Right cardiac atrium (tissue), 5 donors: Measurements from ENCODE around the gene MYO15B. TPM values are rescaled to one million over a fixed set of nuclear protein-coding genes. Genes with fewer than 3 reads are reported as not detected.
A peak's percentile ranks its signal among the peaks of the same experiment; 100 is the strongest.

Source experiments
- ATAC-seq, 2 donors: fragments of 200-7000 bp; cut with Tn5 transposase; one replicate each; pipeline versions ENCODE4 v1.8.0 to v1.9.1; 2020; ENCODE audit warnings: moderate library complexity in 2 of 2, mild to moderate bottlenecking in 1 of 2
- DNase-seq, 3 donors: peaks; one replicate each; pipeline ENCODE4 v3.0.0-alpha.2; 2020
- H3K27ac ChIP-seq: one replicate; pipeline ENCODE4 v1.5.1; 2013; ENCODE audit warnings: mild to moderate bottlenecking, low read length, control low read depth, moderate library complexity
- H3K27me3 ChIP-seq: one replicate; pipeline ENCODE4 v1.6.1; 2013; ENCODE audit not compliant: control insufficient read depth, insufficient read depth
- H3K4me1 ChIP-seq: one replicate; pipeline ENCODE4 v1.6.1; 2013; ENCODE audit warnings: low read length; ENCODE audit not compliant: control insufficient read depth, insufficient read depth
- H3K4me3 ChIP-seq: one replicate; pipeline ENCODE4 v1.5.1; 2013; ENCODE audit warnings: low read length, control low read depth
- H3K9me3 ChIP-seq: one replicate; pipeline ENCODE4 v1.6.1; 2013; ENCODE audit warnings: low read length; ENCODE audit not compliant: control insufficient read depth
- WGBS: extraction: QIAGEN DNeasy Blood & Tissue Kit; methylation state at CpG from one replicate; pipeline ENCODE4 v1.1.7; 2013; 5-methylcytosine and 5-hydroxymethylcytosine counted together
- intact Hi-C, 4 donors: fragments of 100-400 bp; cut with DNase I; formaldehyde crosslinking; loops; one replicate each; pipeline versions ENCODE4 v1.11.0 to v1.14.0; 2022 to 2023
- polyA plus RNA-seq: library from polyadenylated mRNA; stranded (reverse); fragments of 200-250 nt; gene quantifications from one replicate; pipeline ENCODE4 v1.2.3, GENCODE V29; 2013
- total RNA-seq, 4 donors: library from RNA; stranded (reverse); fragmentation: NEBNext Ultra II Directional; extraction: Animal tissue kit (Norgen Biotek cat#: 25700); gene quantifications; one replicate each; pipeline ENCODE4 v1.2.1, GENCODE V29; 2021
- donor health status: healthy with polysubstance abuse.
- donor health status: DM: no; HTN: yes; CAD: no.
- donor health status: DM: no; HTN: no; CAD: no.
- donor health status: DM: no; HTN: yes; CAD: no; lungs with severe emphysema.
- donor health status: DM: yes; HTN: yes; CAD: no.

The MYO15B gene
- total and polyA plus RNA-seq, 5 donors: 70.9 to 131 (median 92.0) TPM

DNA sequence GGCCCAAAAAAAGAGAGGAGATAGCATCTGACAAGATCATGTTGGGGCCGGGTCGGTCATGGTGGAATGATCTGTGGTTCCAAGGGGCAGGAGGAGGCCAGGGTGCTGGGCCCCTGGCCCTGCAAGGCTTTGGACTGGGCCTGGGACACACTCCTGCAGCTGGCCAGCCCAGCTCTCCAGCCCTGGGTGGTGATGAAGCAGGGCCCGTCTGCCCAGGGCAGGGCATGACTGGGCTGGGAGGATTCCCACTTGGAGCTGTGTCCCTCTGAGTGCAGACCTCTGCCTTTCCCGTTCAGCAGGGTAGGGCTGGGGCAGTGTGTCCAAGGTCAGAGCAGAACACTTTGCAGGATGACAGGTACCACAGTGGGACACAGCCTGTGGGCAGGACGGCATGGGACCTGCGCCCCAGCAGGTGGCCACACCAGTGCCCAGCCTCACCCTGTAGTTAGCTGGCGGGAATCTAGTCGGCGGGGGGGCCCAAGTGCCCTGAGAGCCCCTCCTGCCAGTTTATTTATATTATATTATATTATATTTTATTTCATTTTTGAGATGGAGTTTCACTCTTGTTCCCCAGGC, 27.6 kb upstream of the MYO15B start:
- Histone ChIP-seq H3K9me3 (no peaks in the 10 kb centered on the region), H3K4me3 (no peak overlapping the region), H3K27me3 (no peaks in the 10 kb centered on the region), H3K4me1 (peaks cover 2% of the 10 kb centered on the region), H3K27ac (no peak overlapping the region)
- DNase-seq (peak in 2 of 3 donors; percentile 16 to 35), ATAC-seq (no peak)
- WGBS: 90% methylated on average over 9 of the region's 9 CpGs
- intact Hi-C loops: no loop called here

DNA sequence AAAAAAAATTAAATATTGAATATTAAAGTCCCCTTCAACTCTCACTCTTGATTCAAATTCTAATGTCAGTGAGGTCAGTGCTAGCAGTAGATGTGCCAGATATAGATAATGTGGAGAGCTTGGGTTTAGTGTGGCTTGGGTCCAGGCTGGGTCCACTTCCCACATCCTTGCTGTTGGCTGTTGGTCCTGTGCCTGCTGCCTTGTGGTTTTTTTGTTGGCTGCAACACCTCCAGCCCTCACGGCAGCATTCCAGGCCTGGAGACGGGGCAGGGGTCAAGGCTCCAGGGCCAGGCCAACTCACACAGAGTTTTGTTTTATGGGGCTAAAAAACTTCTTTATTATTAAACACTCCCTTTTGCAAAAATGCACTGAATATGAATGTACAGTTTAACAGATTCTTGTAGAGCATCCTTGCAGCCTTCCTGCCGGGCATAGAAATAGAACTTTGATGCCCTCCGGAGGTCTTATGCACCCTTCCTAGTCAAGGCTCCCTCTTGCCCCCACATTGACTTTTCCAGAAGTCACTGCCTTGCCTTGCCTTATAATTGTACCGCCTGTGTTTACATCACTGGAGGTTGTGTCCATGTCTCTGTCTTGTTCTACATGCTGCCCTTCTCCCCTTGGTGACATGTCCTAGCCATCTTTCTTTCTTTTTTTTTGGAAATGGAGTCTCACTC, 25.5 kb upstream of the MYO15B start:
- no peak for ATAC-seq
- 72% methylated on average over 5 of the region's 5 CpGs for WGBS
- peaks cover 2% of the 10 kb centered on the region for H3K4me1 ChIP-seq

DNA sequence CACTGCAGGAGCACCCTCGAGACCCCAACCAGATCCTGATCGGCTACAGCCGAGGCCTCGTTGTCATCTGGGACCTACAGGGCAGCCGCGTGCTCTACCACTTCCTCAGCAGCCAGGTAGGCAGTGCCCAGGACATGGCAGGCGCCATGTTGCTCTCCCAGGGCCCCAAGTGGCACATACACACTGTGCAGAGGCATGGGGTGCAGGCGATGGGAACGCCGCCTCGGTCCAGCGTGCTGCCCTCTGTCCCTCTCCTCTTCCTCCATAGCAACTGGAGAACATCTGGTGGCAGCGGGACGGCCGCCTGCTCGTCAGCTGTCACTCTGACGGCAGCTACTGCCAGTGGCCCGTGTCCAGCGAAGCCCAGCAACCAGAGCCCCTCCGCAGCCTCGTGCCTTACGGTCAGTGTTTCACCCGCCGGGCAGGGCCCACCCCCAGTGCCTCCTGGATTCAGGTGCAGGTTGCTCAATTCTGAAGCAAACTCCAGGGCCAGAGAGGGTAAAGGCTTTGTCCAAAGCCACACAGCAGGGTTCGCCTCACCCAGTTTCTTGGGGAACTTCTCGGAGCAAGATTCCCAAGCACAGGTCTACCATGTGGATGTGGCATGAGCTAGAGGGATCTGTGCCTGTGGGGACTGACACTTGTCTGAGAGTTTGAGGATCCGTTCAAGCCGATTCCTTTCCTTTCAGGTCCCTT, 24.4 kb upstream of the MYO15B start:
- Histone ChIP-seq H3K27ac (no peak overlapping the region), H3K27me3 (no peaks in the 10 kb centered on the region), H3K4me3 (no peak overlapping the region), H3K9me3 (no peaks in the 10 kb centered on the region), H3K4me1 (no peaks in the 10 kb centered on the region)
- peak in 1 of 2 donors; percentile 13 for ATAC-seq
- WGBS: 89% methylated on average over 28 of the region's 28 CpGs
- intact Hi-C loops: no loop called here
- DNase-seq: peak in 1 of 3 donors; percentile 46

More for the DNA sequence above, 25.5 kb upstream of the MYO15B start:
- Histone ChIP-seq H3K27me3 (no peaks in the 10 kb centered on the region), H3K4me3 (no peak overlapping the region), H3K27ac (no peak overlapping the region), H3K9me3 (no peaks in the 10 kb centered on the region)
- no peak for DNase-seq
- intact Hi-C loops: no loop called here

DNA sequence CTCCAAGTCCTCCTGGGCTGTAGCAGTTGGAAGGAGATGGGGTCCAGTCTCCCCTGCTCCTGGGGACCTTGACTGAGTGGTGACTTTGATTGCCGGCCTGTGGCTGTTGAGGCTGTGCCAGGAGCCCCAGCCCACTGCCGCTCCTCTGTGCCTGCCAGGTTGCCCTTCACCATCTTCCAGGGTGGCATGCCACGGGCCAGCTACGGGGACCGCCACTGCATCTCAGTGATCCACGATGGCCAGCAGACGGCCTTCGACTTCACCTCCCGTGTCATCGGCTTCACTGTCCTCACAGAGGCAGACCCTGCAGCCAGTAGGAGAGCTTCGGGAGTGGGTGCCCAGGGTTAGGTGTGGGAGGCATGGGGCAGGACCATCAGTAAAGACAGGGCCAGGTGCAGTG, 23.4 kb upstream of the MYO15B start:
- intact Hi-C loops: no loop called here
- Histone ChIP-seq H3K27me3 (no peaks in the 10 kb centered on the region), H3K27ac (no peak overlapping the region), H3K4me3 (no peak overlapping the region), H3K4me1 (no peaks in the 10 kb centered on the region), H3K9me3 (no peaks in the 10 kb centered on the region)
- ATAC-seq: no peak
- peak in 1 of 3 donors; percentile 36 for DNase-seq
- 97% methylated on average over 11 of the region's 11 CpGs for WGBS

DNA sequence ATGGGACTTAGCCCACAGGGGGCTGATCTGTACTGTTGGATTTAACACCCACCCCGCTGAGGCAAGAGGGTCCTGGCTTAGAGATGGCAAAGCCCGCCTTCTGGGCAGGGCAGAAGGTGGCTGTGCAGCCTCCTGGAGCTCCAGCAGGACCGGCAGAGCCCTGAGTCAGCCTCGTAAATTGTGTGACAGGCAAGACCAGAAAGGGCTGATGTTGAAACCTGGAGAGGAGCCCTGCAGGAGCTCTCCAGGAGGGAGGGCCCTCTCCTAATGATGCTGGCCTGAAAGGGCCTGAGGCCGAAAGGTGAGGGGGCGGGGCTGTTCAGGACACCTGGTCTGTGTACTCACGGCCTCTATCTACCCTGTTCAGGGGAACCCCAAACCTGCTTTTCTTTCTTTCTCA, 22.5 kb upstream of the MYO15B start:
- Histone ChIP-seq H3K27ac (no peak overlapping the region), H3K4me1 (no peaks in the 10 kb centered on the region), H3K9me3 (no peaks in the 10 kb centered on the region), H3K27me3 (no peaks in the 10 kb centered on the region), H3K4me3 (no peak overlapping the region)
- ATAC-seq (no peak), DNase-seq (peak in 1 of 3 donors; percentile 36)
- 89% methylated on average over 7 of the region's 7 CpGs for WGBS
- intact Hi-C loops: no loop called here

DNA sequence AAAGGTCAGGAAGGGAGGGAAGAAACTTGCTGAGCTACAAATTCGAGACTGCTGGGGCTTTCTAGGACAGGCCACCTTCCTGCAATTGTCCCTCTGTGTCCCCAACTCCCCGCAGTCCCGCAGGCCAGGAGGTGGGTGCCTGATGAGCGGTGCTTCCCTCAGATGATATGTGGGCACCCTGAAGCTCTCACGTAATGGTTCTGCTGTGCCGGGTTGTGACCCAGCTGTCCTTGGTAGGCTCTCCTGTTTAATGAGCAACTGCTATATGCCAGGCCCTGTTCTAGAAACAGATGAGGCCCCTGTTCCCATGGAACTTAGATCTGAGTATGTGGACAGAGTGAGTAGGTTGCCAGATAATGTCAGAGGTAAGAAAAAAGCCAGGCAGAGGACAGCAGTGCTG, 22.0 kb upstream of the MYO15B start:
- 84% methylated on average over 6 of the region's 6 CpGs for WGBS
- H3K9me3 ChIP-seq: no peaks in the 10 kb centered on the region
- no peaks in the 10 kb centered on the region for H3K4me1 ChIP-seq
- H3K27me3 ChIP-seq: no peaks in the 10 kb centered on the region
- no peak for DNase-seq
- no peak overlapping the region for H3K4me3 ChIP-seq
- no peak overlapping the region for H3K27ac ChIP-seq
- no peak for ATAC-seq
- intact Hi-C loops: no loop called here

DNA sequence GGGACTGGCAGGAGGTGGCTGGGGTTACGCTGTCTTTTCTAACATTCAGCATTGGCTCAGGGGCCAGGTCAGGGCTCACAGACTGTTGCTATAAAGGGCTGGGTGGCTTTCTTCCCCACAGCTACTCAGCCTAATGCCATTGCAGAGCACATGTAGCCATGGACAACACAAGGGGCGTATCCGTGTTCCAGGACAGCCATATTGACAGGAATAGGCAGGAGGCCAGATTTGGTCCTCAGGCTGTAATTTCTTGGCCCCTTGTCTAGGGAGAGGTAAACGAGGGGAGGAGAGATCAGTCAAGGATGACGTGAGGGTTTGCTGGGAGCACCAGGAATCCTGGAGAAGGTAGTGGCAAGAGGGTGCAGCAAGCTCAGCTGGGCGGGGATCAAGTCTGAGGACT, 21.2 kb upstream of the MYO15B start:
- Histone ChIP-seq H3K27ac (no peak overlapping the region), H3K27me3 (no peaks in the 10 kb centered on the region), H3K4me1 (no peaks in the 10 kb centered on the region), H3K9me3 (no peaks in the 10 kb centered on the region), H3K4me3 (no peak overlapping the region)
- WGBS: 85% methylated on average over 6 of the region's 6 CpGs
- DNase-seq (no peak), ATAC-seq (no peak)
- intact Hi-C loops: no loop called here

DNA sequence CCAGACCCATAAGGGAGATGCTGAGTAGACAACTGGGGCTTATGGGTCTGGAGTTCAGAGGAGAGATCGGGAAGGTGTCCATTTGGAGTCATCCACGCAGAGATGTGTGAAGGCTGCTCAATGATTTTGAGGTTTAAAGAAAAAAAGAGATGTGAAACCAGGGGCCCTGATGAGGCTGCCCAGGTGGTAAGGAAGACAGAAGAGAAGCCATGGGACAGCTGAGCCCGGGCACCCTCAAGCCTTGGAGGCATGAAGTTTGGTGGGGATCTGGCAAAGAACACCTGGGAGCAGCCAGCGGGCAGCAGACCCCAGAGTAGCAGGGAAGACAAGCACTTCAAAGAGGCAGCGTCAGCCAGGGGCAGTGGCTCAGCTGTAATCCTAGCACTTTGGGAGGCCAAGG, 20.8 kb upstream of the MYO15B start:
- no peaks in the 10 kb centered on the region for H3K4me1 ChIP-seq
- ATAC-seq: no peak
- 94% methylated on average over 5 of the region's 5 CpGs for WGBS
- H3K4me3 ChIP-seq: no peak overlapping the region
- no peaks in the 10 kb centered on the region for H3K27me3 ChIP-seq
- no peaks in the 10 kb centered on the region for H3K9me3 ChIP-seq
- no peak overlapping the region for H3K27ac ChIP-seq
- no peak for DNase-seq
- intact Hi-C loops: no loop called here

DNA sequence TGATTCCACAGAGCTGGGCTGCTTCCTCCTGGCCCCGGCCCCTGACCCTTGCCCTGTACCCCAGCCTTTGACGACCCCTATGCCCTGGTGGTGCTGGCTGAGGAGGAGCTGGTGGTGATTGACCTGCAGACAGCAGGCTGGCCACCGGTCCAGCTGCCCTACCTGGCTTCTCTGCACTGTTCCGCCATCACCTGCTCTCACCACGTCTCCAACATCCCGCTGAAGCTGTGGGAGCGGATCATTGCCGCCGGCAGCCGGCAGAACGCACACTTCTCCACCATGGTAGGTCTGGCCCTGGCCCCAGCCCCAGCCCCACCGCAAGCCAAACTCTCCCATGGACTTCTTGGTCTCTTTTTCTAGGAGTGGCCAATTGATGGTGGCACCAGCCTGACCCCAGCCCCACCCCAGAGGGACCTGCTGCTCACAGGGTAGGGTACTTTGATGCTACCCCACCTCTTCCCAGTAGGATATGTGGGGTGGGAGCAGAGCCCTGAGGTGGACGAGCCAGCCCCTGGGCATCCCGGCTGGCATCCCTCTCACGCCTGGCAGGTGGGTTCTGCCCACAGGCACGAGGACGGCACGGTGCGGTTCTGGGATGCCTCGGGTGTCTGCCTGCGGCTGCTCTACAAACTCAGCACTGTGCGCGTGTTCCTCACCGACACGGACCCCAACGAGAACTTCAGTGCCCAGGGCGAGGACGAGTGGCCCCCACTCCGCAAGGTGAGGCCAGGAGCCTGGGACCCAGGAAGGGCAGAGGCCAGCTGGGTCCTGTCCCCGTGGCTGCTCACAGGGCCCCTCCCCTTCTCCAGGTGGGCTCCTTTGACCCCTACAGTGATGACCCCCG, 19.0 kb upstream of the MYO15B start:
- no peaks in the 10 kb centered on the region for H3K27me3 ChIP-seq
- H3K27ac ChIP-seq: no peak overlapping the region
- H3K4me3 ChIP-seq: no peak overlapping the region
- no peaks in the 10 kb centered on the region for H3K4me1 ChIP-seq
- WGBS: 93% methylated on average over 31 of the region's 31 CpGs
- DNase-seq (peak in 2 of 3 donors; percentile 35 to 40), ATAC-seq (no peak)
- intact Hi-C loops: no loop called here
- H3K9me3 ChIP-seq: no peaks in the 10 kb centered on the region

DNA sequence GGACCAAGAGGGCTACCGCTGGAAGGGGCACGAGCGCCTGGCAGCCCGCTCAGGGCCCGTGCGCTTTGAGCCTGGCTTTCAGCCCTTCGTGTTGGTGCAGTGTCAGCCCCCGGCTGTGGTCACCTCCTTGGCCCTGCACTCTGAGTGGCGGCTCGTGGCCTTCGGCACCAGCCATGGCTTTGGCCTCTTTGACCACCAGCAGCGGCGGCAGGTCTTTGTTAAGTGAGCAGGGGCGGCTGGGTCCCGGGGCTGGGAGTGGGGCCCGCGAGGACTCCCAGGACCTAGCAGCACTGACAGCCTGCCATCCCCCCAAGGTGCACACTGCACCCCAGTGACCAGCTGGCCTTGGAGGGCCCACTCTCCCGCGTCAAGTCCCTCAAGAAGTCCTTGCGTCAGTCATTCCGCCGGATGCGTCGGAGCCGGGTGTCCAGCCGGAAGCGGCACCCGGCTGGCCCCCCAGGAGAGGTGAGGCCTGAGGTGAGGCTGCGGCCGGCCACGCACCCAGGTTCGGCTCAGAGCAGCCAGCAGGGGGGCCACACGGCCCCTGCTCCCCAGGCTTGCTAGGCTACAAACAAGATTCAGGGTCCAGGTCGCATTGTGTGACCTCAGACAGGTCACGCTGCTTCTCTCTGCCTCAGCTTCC, 17.4 kb upstream of the MYO15B start:
- WGBS: 96% methylated on average over 35 of the region's 35 CpGs
- Histone ChIP-seq H3K27ac (no peak overlapping the region), H3K4me3 (no peak overlapping the region), H3K4me1 (no peaks in the 10 kb centered on the region), H3K27me3 (no peaks in the 10 kb centered on the region), H3K9me3 (no peaks in the 10 kb centered on the region)
- ATAC-seq (no peak), DNase-seq (peak in 2 of 3 donors; percentile 38 to 55)
- intact Hi-C loops: no loop called here
